Muscle layer of colon (tissue), 2 donors: ENCODE data around the gene CTRL.

Experiments used
- H3K27ac ChIP-seq: one replicate; pipeline ENCODE4 v1.7.0; 2013; ENCODE audit warnings: low read depth, mild to moderate bottlenecking, low read length, moderate library complexity
- H3K27me3 ChIP-seq, 2 donors: one replicate each; pipeline ENCODE4 v1.7.0; 2013; ENCODE audit warnings: low read length in 2 of 2, mild to moderate bottlenecking in 2 of 2; ENCODE audit not compliant: insufficient read depth in 2 of 2, control insufficient read depth in 1 of 2
- H3K36me3 ChIP-seq: one replicate; pipeline ENCODE4 v1.7.0; 2013; ENCODE audit warnings: mild to moderate bottlenecking, low read length; ENCODE audit not compliant: insufficient read depth
- H3K4me1 ChIP-seq: one replicate; pipeline ENCODE4 v1.7.0; 2013; ENCODE audit warnings: mild to moderate bottlenecking, low read length; ENCODE audit not compliant: insufficient read depth
- H3K4me3 ChIP-seq, 2 donors: one replicate each; pipeline ENCODE4 v1.7.0; 2013; ENCODE audit warnings: low read length in 2 of 2, low read depth in 1 of 2, mild to moderate bottlenecking in 1 of 2, moderate library complexity in 1 of 2
- H3K9ac ChIP-seq: one replicate; pipeline ENCODE4 v1.7.0; 2013; ENCODE audit warnings: low read length
- H3K9me3 ChIP-seq: one replicate; pipeline ENCODE4 v1.7.0; 2013; ENCODE audit warnings: mild to moderate bottlenecking, low read length
- donor health status: abdominal sarcoma.
- donor health status: Adenocarcinoma of cecum.

Gene CTRL

GRCh38 chr16:67967958-67968399 is 36.3 kb upstream of the CTRL start:
- Histone ChIP-seq H3K9ac (peak overlapping the region; percentile 98), H3K36me3 (peaks cover 5% of the 10 kb centered on the region), H3K27ac (peak overlapping the region; percentile 87), H3K4me3 (peak overlapping the region; percentile 97 to 98), H3K27me3 (no peaks in the 10 kb centered on the region), H3K4me1 (peaks cover 45% of the 10 kb centered on the region), H3K9me3 (no peaks in the 10 kb centered on the region)

- H3K9ac ChIP-seq: peak overlapping the region; percentile 98
- no peaks in the 10 kb centered on the region for H3K9me3 ChIP-seq
- peaks cover 11% of the 10 kb centered on the region for H3K36me3 ChIP-seq
- peak overlapping the region; percentile 87 for H3K27ac ChIP-seq
- no peaks in the 10 kb centered on the region for H3K27me3 ChIP-seq
- peak overlapping the region; percentile 97 to 98 for H3K4me3 ChIP-seq
- peaks cover 46% of the 10 kb centered on the region for H3K4me1 ChIP-seq
Observed at GRCh38 chr16:67967183-67967957, 35.7 kb upstream of the CTRL start.

GRCh38 chr16:67966549-67967182 is 35.0 kb upstream of the CTRL start:
- H3K4me3 ChIP-seq: peak overlapping the region; percentile 52 to 98
- H3K4me1 ChIP-seq: peaks cover 46% of the 10 kb centered on the region

GRCh38 chr16:67965668-67966548 is 34.2 kb upstream of the CTRL start:
- Histone ChIP-seq H3K27ac (peak overlapping the region; percentile 87), H3K27me3 (no peaks in the 10 kb centered on the region), H3K9ac (peak overlapping the region; percentile 98), H3K4me3 (peak overlapping the region; percentile 52 to 98), H3K36me3 (peaks cover 25% of the 10 kb centered on the region), H3K4me1 (peaks cover 46% of the 10 kb centered on the region), H3K9me3 (no peaks in the 10 kb centered on the region)

More at GRCh38 chr16:67966549-67967182, 35.0 kb upstream of the CTRL start:
- Histone ChIP-seq H3K9ac (peak overlapping the region; percentile 98), H3K36me3 (peaks cover 18% of the 10 kb centered on the region), H3K9me3 (no peaks in the 10 kb centered on the region), H3K27me3 (no peaks in the 10 kb centered on the region), H3K27ac (peak overlapping the region; percentile 87)

- Histone ChIP-seq H3K9ac (no peak overlapping the region), H3K4me3 (no peak overlapping the region), H3K27ac (peak overlapping the region; percentile 48), H3K9me3 (no peaks in the 10 kb centered on the region), H3K36me3 (peaks cover 38% of the 10 kb centered on the region), H3K4me1 (peaks cover 46% of the 10 kb centered on the region), H3K27me3 (no peaks in the 10 kb centered on the region)
Observed at GRCh38 chr16:67964477-67965131, 32.9 kb upstream of the CTRL start.

- no peaks in the 10 kb centered on the region for H3K27me3 ChIP-seq
- peak overlapping the region; percentile 1 to 34 for H3K4me3 ChIP-seq
- peak overlapping the region; percentile 48 for H3K27ac ChIP-seq
- H3K9me3 ChIP-seq: no peaks in the 10 kb centered on the region
- no peak overlapping the region for H3K9ac ChIP-seq
- peaks cover 54% of the 10 kb centered on the region for H3K4me1 ChIP-seq
- H3K36me3 ChIP-seq: peaks cover 46% of the 10 kb centered on the region
Observed at GRCh38 chr16:67963662-67964321, 32.1 kb upstream of the CTRL start.

GRCh38 chr16:67963292-67963661 is 31.6 kb upstream of the CTRL start:
- no peak overlapping the region for H3K9ac ChIP-seq
- peak overlapping the region; percentile 48 for H3K27ac ChIP-seq
- no peaks in the 10 kb centered on the region for H3K9me3 ChIP-seq
- H3K27me3 ChIP-seq: no peaks in the 10 kb centered on the region
- peaks cover 56% of the 10 kb centered on the region for H3K4me1 ChIP-seq
- H3K36me3 ChIP-seq: peaks cover 51% of the 10 kb centered on the region
- peak overlapping the region; percentile 1 to 34 for H3K4me3 ChIP-seq

GRCh38 chr16:67962135-67962534 is 30.5 kb upstream of the CTRL start:
- H3K4me1 ChIP-seq: peaks cover 53% of the 10 kb centered on the region
- no peaks in the 10 kb centered on the region for H3K9me3 ChIP-seq
- no peak overlapping the region for H3K27ac ChIP-seq
- no peaks in the 10 kb centered on the region for H3K27me3 ChIP-seq
- no peak overlapping the region for H3K9ac ChIP-seq
- H3K4me3 ChIP-seq: no peak overlapping the region
- peaks cover 60% of the 10 kb centered on the region for H3K36me3 ChIP-seq

GRCh38 chr16:67961551-67961957 is 29.9 kb upstream of the CTRL start:
- Histone ChIP-seq H3K4me1 (peaks cover 47% of the 10 kb centered on the region), H3K4me3 (no peak overlapping the region), H3K9me3 (no peaks in the 10 kb centered on the region), H3K36me3 (peaks cover 60% of the 10 kb centered on the region), H3K27ac (no peak overlapping the region), H3K9ac (no peak overlapping the region), H3K27me3 (no peaks in the 10 kb centered on the region)

- Histone ChIP-seq H3K27me3 (no peaks in the 10 kb centered on the region), H3K4me3 (no peak overlapping the region), H3K27ac (peak overlapping the region; percentile 14), H3K9me3 (no peaks in the 10 kb centered on the region), H3K4me1 (peaks cover 29% of the 10 kb centered on the region), H3K9ac (no peak overlapping the region), H3K36me3 (peaks cover 67% of the 10 kb centered on the region)
Observed at GRCh38 chr16:67959536-67960329, 28.1 kb upstream of the CTRL start.
